ENCODE measurements around the gene ZFPM1. TPM values are rescaled to one million over a fixed set of nuclear protein-coding genes. Genes with fewer than 3 reads are reported as not detected.

The ZFPM1 gene
- total RNA-seq, 1 donor from 2014 or later, result 21.7 TPM

DNA sequence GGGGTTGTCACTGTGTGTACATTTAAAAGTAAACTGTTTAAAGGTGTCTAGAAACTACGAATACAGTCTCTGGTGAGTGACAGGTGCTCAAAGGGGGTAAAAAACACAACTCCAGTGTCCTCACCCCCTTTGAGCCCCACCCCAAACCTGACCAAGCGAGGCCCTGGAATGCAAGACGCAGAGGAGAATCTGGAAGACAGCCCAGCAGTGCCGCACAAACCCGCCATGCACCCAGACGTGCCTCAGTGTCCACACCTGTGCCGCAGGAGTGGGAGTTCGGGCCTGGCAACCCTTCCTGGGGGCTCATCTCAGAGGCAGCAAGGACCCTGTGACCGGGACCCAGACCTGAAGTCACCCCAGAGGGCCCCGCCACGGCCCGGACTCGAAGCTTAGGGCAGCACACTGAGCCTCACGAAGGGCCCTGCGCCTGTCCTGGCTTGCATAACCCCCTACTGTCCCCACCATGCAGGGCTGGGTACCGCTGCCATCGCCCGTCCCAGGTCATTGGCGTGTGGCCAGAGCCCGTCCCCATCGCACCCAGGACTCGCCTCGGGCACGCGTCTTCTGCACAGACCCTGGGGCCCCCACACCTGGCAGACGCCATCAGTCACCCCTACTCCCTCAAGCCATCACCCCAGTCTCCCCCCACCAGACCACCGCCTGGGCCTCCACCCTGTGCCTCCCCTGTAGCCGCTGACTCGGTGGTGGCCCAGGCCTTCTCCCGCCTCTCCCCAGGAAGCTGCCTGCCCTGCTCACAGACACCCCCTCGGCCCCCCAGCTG lies 84.1 kb downstream of the ZFPM1 start:
- no peak overlapping the region for H3K27ac Mint-ChIP-seq

DNA sequence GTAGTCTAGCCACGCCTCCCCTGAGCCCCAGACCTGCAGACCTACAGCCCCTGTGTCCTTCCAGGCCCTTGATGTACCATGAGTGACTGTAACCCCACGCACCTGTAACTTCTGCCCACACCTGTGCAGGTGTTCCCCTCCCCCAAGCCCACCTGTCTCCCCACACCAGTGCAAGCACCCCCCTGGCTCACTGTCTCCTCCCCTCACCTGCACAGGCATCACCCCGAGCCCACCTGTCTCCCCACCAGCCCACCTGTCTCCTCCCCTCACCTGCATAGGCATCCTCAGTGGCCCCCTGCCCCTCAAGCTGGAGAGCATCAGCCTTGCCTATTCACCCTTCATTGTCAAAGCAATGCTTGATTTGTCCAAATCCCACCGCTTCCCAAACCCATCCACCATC lies 84.8 kb downstream of the ZFPM1 start:
- Mint-ChIP-seq H3K36me3 (ENCODE audit: low read depth) (peaks cover 3% of the 10 kb centered on the region), H3K9me3 (no peaks in the 10 kb centered on the region), H3K27me3 (ENCODE audit: insufficient read depth) (no peaks in the 10 kb centered on the region), H3K4me3 (no peak overlapping the region), H3K4me1 (ENCODE audit: low read depth) (no peaks in the 10 kb centered on the region), H3K27ac (no peak overlapping the region)
- intact Hi-C loops (cut with micrococcal nuclease), result no loop called here
- DNase-seq (ENCODE audit: low spot score), result no peak

More for the DNA sequence above, 84.1 kb downstream of the ZFPM1 start:
- Mint-ChIP-seq H3K36me3 (ENCODE audit: low read depth) (peaks cover 3% of the 10 kb centered on the region), H3K4me1 (ENCODE audit: low read depth) (no peaks in the 10 kb centered on the region), H3K27me3 (ENCODE audit: insufficient read depth) (no peaks in the 10 kb centered on the region), H3K4me3 (no peak overlapping the region), H3K9me3 (no peaks in the 10 kb centered on the region)
- no peak for DNase-seq (ENCODE audit: low spot score)
- intact Hi-C loops (cut with micrococcal nuclease), result no loop called here

DNA sequence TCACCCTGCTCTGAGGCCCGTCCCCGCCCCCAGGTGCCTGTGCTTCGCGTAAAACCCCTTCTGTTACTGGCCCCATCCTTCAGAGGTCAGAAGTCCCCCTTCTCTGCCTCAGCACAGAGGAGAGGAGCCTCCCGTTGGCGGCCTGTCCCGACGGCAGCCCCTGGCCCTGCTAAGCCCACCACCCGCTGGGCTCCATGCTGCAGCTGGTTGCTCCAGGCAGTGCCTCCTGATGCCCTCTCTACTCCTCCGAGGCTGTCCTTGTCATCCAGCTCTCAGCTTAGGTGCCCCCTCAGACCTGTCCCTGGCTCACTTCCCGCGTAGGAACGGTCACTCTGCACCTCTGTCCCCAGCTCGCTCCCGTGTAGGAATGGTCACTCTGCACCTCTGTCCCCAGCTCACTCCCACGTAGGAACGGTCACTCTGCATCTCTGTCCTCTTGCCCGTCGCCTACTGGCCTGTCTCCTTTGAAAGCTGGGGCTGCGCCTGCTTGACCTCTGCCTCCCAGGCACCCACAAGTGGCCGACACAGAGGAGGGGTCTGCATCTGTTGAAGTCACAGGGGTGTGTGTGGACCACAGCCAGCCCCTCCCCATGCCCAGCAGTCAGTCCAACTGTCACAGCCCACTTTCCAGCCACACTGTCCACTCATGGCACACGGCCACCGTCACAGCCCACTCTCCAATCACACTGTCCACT lies 85.4 kb downstream of the ZFPM1 start:
- intact Hi-C loops (cut with micrococcal nuclease), result no loop called here
- DNase-seq (ENCODE audit: low spot score), result no peak
- peaks cover 6% of the 10 kb centered on the region for H3K9me3 Mint-ChIP-seq
- no peaks in the 10 kb centered on the region for H3K27me3 Mint-ChIP-seq (ENCODE audit: insufficient read depth)
- H3K27ac Mint-ChIP-seq, result no peak overlapping the region
- H3K36me3 Mint-ChIP-seq (ENCODE audit: low read depth), result peaks cover 5% of the 10 kb centered on the region
- H3K4me1 Mint-ChIP-seq (ENCODE audit: low read depth), result no peaks in the 10 kb centered on the region
- no peak overlapping the region for H3K4me3 Mint-ChIP-seq

DNA sequence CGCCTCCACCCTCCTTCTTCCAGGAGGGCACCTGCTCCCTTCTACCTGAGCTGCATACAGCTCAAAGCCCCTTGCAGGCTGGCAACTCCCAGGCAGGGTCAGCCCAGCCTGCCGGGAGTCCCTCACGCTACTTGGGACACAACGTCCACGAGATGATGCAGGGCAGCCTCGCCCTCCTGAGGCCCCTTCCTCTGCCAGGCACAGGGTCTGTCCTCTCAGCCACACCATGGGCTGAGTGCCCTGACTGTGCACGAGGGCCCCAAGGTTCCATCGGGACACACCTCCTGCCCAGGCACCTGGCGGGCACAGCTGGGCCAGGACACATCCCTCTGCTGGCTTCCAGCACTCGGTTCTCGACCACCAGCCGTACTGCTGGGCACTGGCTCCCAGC lies 86.2 kb downstream of the ZFPM1 start:
- Mint-ChIP-seq H3K9me3 (peaks cover 11% of the 10 kb centered on the region), H3K4me3 (no peak overlapping the region), H3K27ac (no peak overlapping the region), H3K4me1 (ENCODE audit: low read depth) (no peaks in the 10 kb centered on the region), H3K27me3 (ENCODE audit: insufficient read depth) (no peaks in the 10 kb centered on the region), H3K36me3 (ENCODE audit: low read depth) (peaks cover 6% of the 10 kb centered on the region)
- intact Hi-C loops (cut with micrococcal nuclease), result no loop called here
- DNase-seq (ENCODE audit: low spot score), result no peak

DNA sequence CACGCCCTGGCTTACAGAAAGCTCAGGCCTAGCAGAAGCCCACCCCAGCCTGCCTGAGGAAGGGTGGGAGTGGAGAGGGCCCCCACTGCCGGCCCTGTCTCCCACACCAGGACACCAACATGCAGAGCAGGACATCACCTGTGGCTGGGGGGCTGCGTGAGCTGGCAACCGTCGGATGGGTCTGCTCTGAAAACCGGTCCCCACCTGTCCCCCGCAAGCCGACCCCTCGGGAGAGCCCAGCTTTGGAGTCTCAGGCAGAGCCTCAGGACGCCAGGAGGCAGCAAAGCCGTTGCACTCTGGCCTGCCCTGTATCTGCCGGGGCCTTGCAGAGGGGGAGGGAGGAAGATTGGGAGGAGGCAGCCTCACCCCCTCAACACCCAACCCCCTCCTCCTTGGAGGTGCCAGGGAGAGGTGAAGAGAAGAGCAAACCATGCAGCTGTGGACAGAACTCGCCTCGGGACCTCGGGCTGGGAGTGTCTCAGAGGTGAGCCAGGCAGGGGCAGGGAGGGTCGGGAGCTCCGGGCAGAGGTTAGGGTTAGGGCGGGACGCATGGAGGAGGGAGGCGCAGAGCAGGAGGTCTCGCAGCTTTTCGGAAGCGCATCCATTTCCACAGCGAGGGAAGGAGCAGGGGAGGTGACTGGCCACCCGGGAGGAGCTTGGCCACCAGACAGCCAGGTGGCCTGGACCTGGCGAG lies 86.7 kb downstream of the ZFPM1 start:
- Mint-ChIP-seq H3K4me1 (ENCODE audit: low read depth) (no peaks in the 10 kb centered on the region), H3K27ac (no peak overlapping the region), H3K9me3 (peaks cover 11% of the 10 kb centered on the region), H3K36me3 (ENCODE audit: low read depth) (peaks cover 6% of the 10 kb centered on the region), H3K4me3 (no peak overlapping the region), H3K27me3 (ENCODE audit: insufficient read depth) (no peaks in the 10 kb centered on the region)
- no peak for DNase-seq (ENCODE audit: low spot score)
- intact Hi-C loops (cut with micrococcal nuclease), result no loop called here

DNA sequence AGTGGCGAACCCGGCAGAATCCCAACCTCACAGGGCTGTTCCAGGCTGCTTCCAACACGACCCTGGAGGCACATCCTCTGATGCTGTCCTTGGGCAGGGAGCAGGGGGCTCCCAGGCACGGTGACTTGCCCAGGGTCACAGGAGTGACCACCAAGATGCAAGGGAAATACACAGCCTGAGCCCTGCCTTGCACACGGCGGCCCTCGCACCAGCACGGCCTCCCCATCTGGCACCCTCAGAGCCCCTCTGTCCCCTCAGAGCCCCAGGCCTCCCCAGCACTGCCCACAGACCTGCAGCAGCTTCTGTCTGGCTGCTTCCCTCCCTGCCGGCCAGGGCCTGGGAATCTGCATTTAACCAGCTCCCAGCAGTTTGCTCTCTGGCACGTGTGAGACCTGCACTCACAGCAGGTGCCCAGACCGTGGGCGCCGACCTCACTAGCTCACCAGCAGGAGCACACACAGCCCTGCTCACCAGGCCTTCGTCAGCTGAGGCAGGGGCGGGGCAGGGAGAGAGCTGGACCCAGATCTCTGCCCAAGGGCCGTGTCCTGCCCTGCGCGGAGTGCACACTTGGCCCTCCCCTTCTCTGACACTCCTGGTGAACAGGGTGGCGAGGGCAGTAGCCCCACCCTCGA lies 87.4 kb downstream of the ZFPM1 start:
- intact Hi-C loops (cut with micrococcal nuclease), result no loop called here
- no peak for DNase-seq (ENCODE audit: low spot score)
- Mint-ChIP-seq H3K4me1 (ENCODE audit: low read depth) (no peaks in the 10 kb centered on the region), H3K36me3 (ENCODE audit: low read depth) (peaks cover 6% of the 10 kb centered on the region), H3K4me3 (no peak overlapping the region), H3K27me3 (ENCODE audit: insufficient read depth) (no peaks in the 10 kb centered on the region), H3K9me3 (peaks cover 11% of the 10 kb centered on the region), H3K27ac (no peak overlapping the region)

DNA sequence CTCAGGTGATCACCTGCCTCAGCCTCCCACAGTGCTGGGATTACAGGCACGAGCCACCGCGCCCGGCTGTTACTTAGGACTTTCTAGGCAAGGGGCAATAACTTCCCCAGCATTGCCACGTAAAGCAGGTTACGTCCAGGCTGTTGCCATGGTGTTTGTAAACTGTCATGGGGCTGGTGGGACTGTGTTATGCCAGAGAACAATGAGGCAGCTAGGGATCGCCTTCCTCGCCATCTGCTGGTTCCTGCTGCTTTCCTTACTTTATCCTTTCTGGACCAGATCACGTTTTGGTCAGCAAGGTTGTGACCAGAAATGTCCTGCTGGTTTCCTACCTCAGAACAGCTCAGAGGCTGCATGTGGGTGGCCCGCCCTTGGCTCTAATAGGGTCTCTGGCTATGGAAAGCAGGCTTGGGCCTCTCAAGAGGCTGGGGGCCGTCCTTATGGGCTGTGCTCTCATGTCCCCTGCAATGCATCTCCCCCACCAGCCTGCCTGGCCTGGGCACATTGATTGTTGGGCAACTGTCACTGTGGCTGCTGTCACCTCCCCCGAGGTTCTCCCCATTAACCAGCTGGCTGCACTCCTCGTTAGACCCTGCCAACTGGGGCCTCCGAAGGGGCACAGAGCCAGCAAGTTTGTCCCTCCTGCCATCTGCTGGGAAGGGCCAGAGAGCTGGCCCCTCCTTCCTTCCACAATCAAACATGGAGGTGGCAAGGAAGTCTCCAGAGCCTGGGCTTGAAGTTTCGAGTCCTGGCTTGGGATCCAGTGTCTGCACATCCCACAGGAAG lies 88.9 kb downstream of the ZFPM1 start:
- Mint-ChIP-seq H3K4me3 (no peak overlapping the region), H3K27ac (no peak overlapping the region), H3K36me3 (ENCODE audit: low read depth) (peaks cover 3% of the 10 kb centered on the region), H3K4me1 (ENCODE audit: low read depth) (no peaks in the 10 kb centered on the region), H3K9me3 (peaks cover 11% of the 10 kb centered on the region), H3K27me3 (ENCODE audit: insufficient read depth) (no peaks in the 10 kb centered on the region)
- DNase-seq (ENCODE audit: low spot score), result no peak
- intact Hi-C loops (cut with micrococcal nuclease), result no loop called here

DNA sequence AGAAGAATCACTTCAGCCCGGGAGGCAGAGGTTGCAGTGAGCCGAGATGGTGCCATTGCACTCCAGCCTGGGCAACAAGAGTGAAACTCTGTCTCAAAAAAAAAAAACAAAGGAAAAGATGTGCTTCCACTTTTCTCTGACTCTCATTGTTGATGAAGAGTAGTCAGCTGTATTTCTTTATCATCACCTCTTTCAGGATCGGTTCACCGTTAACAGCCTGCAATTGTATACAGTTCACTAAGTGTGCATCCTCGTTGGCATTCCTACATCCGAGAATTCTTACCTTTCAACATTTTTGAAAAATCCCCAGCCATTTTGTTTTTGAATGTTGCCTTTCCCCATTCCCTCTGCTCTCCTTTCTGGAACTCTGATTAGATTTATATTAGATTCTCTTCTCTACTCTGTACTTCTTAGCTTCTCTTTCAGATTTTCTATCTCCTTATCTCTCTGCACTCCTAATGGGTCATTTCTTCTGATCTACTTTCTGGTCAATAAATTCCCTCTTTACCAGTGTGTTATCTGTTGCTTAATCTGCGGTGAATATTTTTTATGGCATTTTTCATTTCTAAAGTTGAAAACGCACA lies 90.2 kb downstream of the ZFPM1 start:
- no peak for DNase-seq (ENCODE audit: low spot score)
- no peak overlapping the region for H3K4me3 Mint-ChIP-seq
- peaks cover 3% of the 10 kb centered on the region for H3K36me3 Mint-ChIP-seq (ENCODE audit: low read depth)
- H3K27ac Mint-ChIP-seq, result no peak overlapping the region
- H3K27me3 Mint-ChIP-seq (ENCODE audit: insufficient read depth), result no peaks in the 10 kb centered on the region
- intact Hi-C loops (cut with micrococcal nuclease), result no loop called here
- no peaks in the 10 kb centered on the region for H3K4me1 Mint-ChIP-seq (ENCODE audit: low read depth)
- peaks cover 11% of the 10 kb centered on the region for H3K9me3 Mint-ChIP-seq

DNA sequence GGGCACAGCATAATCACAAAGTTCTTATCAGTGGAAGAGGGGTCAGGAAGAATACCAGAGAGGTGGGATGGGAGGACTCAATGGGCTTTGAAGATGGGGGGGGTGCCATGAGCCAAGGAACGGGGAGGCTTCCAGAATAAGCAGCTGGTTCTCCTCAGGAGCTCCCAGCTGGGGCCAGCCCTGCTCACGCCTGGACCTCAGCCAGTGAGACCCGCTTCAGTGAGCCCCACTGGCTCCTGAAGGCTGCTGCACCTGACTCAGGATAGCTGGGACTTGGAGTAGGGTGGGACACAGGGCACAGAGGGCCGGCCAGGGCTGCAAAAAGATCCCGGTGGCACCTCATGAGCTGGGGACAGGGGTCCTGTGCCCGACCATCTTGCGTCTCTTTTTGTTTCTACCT lies 92.7 kb downstream of the ZFPM1 start:
- Mint-ChIP-seq H3K27me3 (ENCODE audit: insufficient read depth) (peaks cover 13% of the 10 kb centered on the region), H3K4me3 (no peak overlapping the region), H3K27ac (no peak overlapping the region), H3K4me1 (ENCODE audit: low read depth) (no peaks in the 10 kb centered on the region), H3K36me3 (ENCODE audit: low read depth) (peaks cover 3% of the 10 kb centered on the region), H3K9me3 (peaks cover 11% of the 10 kb centered on the region)
- intact Hi-C loops (cut with micrococcal nuclease), result no loop called here
- DNase-seq (ENCODE audit: low spot score), result no peak

DNA sequence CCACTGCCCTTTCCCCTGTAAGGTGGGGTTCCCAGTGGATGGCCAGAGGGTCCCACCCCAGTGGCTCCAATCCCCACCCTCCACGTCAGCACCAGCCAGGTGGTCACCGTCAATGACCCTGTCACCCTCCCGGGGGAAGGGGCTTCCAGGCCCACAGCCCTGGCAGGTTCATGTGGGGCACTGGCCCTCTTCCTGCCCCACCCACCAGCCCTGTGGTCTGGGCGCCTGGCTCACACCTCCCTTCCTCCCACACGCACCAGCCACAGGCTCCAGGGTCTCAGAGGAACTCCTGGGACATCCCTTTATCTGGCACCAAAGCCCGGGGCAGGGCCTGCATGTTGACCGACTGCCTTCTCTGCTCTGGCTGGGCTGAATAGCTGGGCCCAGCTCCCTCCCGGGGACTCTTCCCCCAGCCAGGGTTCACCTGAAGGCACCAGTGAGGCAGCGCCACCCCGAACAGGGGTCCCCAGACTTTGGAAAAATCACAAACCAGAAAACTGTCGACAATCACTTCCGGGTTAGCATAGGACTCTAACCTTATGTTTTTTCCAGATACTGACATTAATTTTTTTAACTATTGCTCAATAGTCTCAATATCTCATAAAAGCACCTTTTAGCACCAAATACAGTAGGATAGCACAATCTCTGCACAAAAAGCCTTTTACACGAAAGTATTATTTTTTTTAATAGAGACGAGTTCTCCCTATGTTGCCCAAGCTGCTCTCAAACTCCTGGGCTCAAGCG lies 95.2 kb downstream of the ZFPM1 start:
- peaks cover 18% of the 10 kb centered on the region for H3K27me3 Mint-ChIP-seq (ENCODE audit: insufficient read depth)
- intact Hi-C loops (cut with micrococcal nuclease), result no loop called here
- no peak for DNase-seq (ENCODE audit: low spot score)
- no peaks in the 10 kb centered on the region for H3K4me1 Mint-ChIP-seq (ENCODE audit: low read depth)
- no peak overlapping the region for H3K27ac Mint-ChIP-seq
- H3K36me3 Mint-ChIP-seq (ENCODE audit: low read depth), result peaks cover 3% of the 10 kb centered on the region
- peaks cover 7% of the 10 kb centered on the region for H3K9me3 Mint-ChIP-seq
- no peak overlapping the region for H3K4me3 Mint-ChIP-seq

DNA sequence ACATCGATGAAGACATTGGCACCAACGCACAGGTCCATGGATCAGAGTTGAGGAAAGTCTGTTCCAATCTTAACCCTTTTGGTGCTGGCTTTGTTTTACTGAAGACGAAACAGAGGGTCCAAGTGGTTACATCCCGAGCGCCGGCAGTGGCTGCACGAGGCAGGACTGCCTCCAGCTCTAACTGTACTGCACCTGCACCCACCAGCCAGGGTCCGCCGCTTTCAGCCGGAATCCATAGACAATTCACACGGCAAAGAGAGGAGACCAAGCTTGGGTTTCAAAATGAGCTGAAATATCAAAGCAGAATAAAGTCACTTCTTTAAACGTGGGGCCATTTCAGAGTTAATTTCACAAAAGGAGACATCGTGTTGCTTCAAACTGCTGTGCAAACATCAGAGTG lies 95.9 kb downstream of the ZFPM1 start:
- intact Hi-C loops (cut with micrococcal nuclease), result no loop called here
- DNase-seq (ENCODE audit: low spot score), result no peak

More for the DNA sequence above, 95.9 kb downstream of the ZFPM1 start:
- Mint-ChIP-seq H3K36me3 (ENCODE audit: low read depth) (no peaks in the 10 kb centered on the region), H3K4me3 (no peak overlapping the region), H3K27ac (no peak overlapping the region), H3K9me3 (peaks cover under 1% of the 10 kb centered on the region), H3K4me1 (ENCODE audit: low read depth) (no peaks in the 10 kb centered on the region), H3K27me3 (ENCODE audit: insufficient read depth) (peaks cover 18% of the 10 kb centered on the region)

Measured in activated T-helper 1 cell treated with anti-CD3 and anti-CD28 coated beads, Interleukin-12 subunit alpha, Interleukin-12 subunit beta, Interleukin-2, Interleukin-4 antibody, amounts not matched to agents 30 ng/mL and 10 ng/mL and 1 ng/mL, durations not matched to agents 14 hours and 24 hours and 36 hours (primary cell).